GM18511 (cell line): ENCODE results near the gene NLRP10.
"Not testable (repeated sequence)": the region's sequence is repeated elsewhere in the genome, so short reads cannot be mapped to it uniquely, and the experiment has no call there.

Experiments used
- ATAC-seq: cut with Tn5 transposase; IDR thresholded peaks from one replicate; pipeline ENCODE4 v1.9.1; 2021; ENCODE audit warnings: mild to moderate bottlenecking, moderate library complexity; ENCODE audit not compliant: unreplicated experiment

The NLRP10 gene, protein sequence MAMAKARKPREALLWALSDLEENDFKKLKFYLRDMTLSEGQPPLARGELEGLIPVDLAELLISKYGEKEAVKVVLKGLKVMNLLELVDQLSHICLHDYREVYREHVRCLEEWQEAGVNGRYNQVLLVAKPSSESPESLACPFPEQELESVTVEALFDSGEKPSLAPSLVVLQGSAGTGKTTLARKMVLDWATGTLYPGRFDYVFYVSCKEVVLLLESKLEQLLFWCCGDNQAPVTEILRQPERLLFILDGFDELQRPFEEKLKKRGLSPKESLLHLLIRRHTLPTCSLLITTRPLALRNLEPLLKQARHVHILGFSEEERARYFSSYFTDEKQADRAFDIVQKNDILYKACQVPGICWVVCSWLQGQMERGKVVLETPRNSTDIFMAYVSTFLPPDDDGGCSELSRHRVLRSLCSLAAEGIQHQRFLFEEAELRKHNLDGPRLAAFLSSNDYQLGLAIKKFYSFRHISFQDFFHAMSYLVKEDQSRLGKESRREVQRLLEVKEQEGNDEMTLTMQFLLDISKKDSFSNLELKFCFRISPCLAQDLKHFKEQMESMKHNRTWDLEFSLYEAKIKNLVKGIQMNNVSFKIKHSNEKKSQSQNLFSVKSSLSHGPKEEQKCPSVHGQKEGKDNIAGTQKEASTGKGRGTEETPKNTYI

GRCh38 chr11:7965386-7965785, at the start of gene NLRP10:
NLRP10 (minus strand) TSS chr11:7965447; CDS start chr11:7963495, 1,952 bp downstream.
- no peak for ATAC-seq

DNA sequence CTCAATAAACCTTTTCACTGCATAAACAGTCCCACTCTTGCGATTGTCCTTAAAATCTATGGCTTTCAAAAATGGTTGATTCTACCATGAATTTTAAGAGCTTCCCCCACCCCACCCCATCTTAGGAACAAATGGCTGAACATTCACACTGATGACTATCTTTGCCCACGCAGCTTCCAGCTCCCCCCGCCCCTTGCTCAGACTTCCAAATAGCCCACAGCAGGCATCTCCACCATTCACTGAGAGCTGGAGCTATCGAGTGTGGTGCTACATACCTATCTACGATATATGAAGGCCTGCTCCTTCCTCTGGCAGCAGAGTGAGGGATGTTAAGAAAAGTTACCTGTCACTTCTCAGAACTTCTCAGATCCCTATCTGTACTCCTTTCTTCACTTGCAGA, 48.6 kb upstream of the NLRP10 start:
- ATAC-seq: no peak

GRCh38 chr11:8011981-8012444, 46.8 kb upstream of the NLRP10 start:
- no peak for ATAC-seq

DNA sequence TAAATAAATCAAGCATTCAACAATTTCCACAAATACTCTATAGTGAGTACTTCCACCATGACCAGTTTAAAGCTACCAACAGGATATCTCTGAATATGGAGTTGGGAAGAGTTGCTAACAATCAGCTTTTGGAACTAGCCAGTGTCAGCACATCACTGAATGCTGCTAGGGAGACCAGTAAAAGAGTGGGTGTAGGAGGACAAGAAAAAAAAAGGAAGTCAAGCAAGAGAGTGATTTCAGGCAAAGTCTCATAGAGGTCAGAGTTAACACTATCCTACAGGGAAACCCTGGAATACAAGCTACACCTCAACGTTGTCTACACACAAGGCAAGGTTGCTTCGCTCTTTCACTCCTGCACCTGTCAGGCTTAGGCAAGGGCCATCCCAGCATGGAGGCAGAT, 46.1 kb upstream of the NLRP10 start:
- no peak for ATAC-seq

DNA sequence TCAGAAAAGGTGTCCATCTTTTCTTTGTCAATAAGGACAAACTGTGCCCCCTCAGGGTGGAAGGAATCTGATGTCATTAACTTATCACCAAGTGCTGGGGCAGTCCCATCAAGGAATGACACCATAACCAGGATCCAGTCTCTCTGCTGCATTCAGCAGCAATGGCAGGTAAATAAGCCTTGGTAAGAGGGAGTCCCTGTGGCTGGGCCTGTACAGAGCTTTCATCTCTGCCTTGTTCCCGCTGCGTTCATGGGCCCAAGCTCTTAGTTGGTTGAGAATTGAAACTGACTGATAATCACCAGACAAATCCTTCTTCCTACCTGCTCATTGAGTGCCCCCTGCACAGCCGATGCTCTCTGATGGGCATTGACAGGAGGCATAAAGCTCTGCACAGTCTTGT, 44.6 kb upstream of the NLRP10 start:
- ATAC-seq: no peak

- no peak for ATAC-seq
Measured at GRCh38 chr11:8008212-8008611, 43.0 kb upstream of the NLRP10 start.

GRCh38 chr11:8006349-8006977, 41.2 kb upstream of the NLRP10 start:
- peak; percentile 83 for ATAC-seq

GRCh38 chr11:8005556-8005955, 40.3 kb upstream of the NLRP10 start:
- ATAC-seq: no peak

GRCh38 chr11:8004008-8004407, 38.8 kb upstream of the NLRP10 start:
- no peak for ATAC-seq

DNA sequence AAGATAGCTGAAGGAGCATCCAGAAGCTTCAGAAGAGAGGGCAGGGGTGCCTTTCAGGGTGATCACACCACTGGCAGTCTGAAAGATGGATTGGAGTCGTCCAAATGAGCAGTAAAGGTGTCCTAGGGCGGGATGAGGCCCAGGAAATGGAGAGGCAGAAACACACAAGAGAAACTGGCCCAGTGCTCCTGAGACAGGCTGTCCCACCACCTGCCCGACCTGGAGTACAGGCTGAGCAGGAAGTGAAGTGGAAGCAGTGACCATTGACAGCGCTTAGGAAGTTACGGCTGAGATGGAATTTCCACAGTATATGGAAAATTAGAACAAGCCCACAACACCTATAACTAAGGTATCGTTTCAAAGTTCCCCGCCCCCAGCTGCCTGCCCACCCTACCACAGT, 37.9 kb upstream of the NLRP10 start:
- no peak for ATAC-seq

- no peak for ATAC-seq
Measured at GRCh38 chr11:8002676-8003075, 37.4 kb upstream of the NLRP10 start.

DNA sequence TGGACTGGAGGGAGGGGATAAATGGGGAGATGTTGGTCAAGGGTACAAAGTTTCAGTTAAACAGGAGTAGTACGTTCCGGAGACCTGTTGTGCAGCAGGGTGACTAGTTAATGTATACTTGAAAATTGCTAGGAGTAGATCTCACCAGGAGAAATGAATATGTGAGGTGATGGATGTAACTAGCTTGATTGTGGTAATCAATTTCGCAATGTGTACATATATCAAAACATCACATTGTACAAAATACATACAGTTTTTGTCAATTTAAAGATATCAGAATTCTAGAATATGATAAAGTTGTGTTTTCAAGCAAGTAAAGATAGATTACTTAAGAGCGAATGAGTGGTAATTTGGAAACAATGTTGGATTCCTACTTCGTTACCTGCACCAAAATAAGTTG, 35.1 kb upstream of the NLRP10 start:
- no peak for ATAC-seq

- ATAC-seq: no peak
Measured at GRCh38 chr11:7999795-8000194, 34.5 kb upstream of the NLRP10 start.

DNA sequence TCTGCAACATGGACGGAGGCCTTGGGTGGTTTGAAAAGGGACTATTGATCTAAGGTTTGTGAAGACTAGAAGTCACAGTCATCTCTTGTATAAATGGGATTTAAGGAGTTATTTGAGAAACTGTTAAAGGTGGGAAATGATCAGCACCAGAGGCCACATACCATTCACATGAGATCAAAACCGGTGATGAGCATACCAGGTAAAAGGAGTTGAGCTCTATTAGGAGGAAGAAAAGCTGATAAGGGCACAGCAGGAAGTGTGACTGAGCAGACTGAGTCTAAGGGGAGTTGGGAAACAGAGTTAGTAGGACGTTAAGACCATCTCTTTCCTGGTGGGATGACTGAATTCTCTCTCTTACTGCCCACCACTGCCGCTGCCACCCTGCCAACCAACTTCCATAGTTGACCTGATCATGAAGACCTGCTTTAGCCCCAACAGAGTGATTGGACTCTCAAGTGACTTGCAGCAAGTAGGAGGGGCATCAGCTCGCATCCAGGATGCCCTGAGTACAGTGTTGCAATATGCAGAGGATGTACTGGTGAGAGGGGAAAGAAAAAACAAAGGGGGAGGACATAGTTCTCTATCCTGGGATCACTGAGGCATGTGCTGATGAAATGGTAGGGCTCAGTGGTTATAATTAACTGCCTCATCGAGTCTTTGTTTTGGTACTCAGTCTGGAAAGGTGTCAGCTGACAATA, 29.5 kb upstream of the NLRP10 start:
- no peak for ATAC-seq

- ATAC-seq: not testable (repeated sequence)
Measured at GRCh38 chr11:7987560-7987883, 22.3 kb upstream of the NLRP10 start.

GRCh38 chr11:7986768-7987559, 21.7 kb upstream of the NLRP10 start, which contains the start of gene EIF3F:
EIF3F (plus strand) TSS chr11:7987337; CDS start chr11:7987353, 16 bp downstream.
- ATAC-seq: peak; percentile 90

DNA sequence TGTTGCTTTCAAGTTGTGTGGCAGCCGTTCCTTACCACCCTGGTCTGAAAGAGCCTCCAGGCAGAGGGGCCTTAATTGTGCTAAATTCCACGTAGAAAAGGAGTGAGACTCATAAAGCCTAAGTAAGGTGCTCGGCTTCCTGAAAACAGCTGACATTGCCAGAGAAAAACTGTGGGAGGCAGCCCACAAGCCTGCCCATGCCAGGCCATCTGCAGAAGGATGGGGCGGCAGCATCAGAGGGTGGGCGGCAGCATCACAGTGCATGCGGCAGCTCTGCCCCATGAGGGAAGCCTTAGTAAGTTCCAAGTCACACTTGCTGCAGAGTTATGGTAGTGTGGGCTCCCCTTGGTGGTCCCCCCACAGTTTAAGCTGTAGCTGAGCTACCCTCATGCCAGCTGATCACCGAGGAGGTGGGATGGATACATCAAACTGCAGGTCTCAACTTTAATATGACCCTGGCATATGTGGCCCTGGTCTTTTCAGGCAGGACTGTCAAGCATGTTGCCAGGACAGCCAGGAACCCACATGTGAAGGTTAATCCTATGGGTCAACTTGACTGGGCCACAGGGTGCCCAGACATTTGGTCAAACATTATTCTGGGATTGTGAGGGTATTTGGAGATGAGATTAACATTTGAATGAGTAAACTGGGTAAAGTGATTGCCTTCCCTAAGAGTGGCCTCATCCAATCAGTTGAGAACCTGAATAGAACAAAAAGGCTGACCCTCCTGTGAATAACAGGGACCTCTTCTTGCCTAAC, 18.8 kb upstream of the NLRP10 start:
- ATAC-seq: no peak

- ATAC-seq: peak; percentile 59
Measured at GRCh38 chr11:7982582-7983119, 17.4 kb upstream of the NLRP10 start.

DNA sequence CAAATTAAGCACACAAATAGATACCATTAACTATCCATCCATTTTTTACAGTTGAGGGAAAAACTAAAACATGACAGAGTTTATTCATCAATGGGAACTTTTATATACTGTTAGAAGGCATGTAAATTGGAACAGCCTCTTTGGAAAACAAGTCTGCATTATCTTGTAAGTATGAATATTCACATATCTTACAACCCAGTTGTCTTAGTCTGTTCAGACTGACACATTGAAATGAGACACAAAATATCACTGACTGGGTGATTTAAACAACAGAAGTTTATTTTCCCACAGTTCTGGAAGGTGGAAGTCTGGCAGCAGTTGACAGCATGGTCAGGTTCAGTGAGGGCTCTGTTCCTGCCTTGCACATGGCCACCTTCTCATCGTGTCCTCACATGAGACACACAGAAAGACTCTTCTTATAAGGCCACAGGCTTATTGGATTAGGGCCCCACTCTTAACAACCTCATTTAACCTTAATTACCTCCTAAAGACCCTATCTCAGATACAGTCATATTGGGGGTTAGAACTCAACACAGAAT, 16.4 kb upstream of the NLRP10 start:
- ATAC-seq: no peak
